Left ventricle myocardium inferior (tissue), 1 donor: ENCODE data around the gene NCAN. TPM values are rescaled to one million over a fixed set of nuclear protein-coding genes. Genes with fewer than 3 reads are reported as not detected.

Experiments
- DNase-seq: peaks from one replicate; pipeline ENCODE4 v3.0.0-alpha.2; 2020
- H3K27ac ChIP-seq: fragments of 200-600 bp; replicated peaks from 2 replicates; pipeline ENCODE4 v1.8.0; 2021
- H3K27me3 ChIP-seq: fragments of 200-600 bp; 2 replicates; pipeline ENCODE4 v1.8.0; 2021; ENCODE audit warnings: low read depth
- H3K36me3 ChIP-seq: fragments of 200-600 bp; 2 replicates; pipeline ENCODE4 v1.8.0; 2021
- H3K4me1 ChIP-seq: fragments of 200-600 bp; 2 replicates; pipeline ENCODE4 v1.8.0; 2021
- H3K4me3 ChIP-seq: fragments of 200-600 bp; 2 replicates; pipeline ENCODE4 v1.8.0; 2021; ENCODE audit warnings: mild to moderate bottlenecking, moderate library complexity
- H3K9me3 ChIP-seq: fragments of 200-600 bp; replicated peaks from 2 replicates; pipeline ENCODE4 v1.8.0; 2021
- intact Hi-C: fragments of 100-400 bp; cut with micrococcal nuclease; formaldehyde crosslinking; loops from one replicate; pipeline ENCODE4 v1.11.0; 2022
- total RNA-seq: library from RNA; stranded (reverse); fragmentation: NEBNext Ultra II Directional; extraction: Animal tissue kit (Norgen Biotek cat#: 25700); gene quantifications from one replicate; pipeline ENCODE4 v1.2.1, GENCODE V29; 2021
- TF ChIP-seq, protein P1 (sequence below): fragments of 200-600 bp; IDR thresholded peaks from 2 replicates; pipeline ENCODE4 v1.8.0; 2021; ENCODE audit warnings: antibody characterized with exemption, mild to moderate bottlenecking, borderline replicate concordance
- donor health status: DM: no; HTN: yes; CAD: no; lungs with severe emphysema.

Gene NCAN
- total RNA-seq, 1 donor from 2014 or later = not detected

DNA sequence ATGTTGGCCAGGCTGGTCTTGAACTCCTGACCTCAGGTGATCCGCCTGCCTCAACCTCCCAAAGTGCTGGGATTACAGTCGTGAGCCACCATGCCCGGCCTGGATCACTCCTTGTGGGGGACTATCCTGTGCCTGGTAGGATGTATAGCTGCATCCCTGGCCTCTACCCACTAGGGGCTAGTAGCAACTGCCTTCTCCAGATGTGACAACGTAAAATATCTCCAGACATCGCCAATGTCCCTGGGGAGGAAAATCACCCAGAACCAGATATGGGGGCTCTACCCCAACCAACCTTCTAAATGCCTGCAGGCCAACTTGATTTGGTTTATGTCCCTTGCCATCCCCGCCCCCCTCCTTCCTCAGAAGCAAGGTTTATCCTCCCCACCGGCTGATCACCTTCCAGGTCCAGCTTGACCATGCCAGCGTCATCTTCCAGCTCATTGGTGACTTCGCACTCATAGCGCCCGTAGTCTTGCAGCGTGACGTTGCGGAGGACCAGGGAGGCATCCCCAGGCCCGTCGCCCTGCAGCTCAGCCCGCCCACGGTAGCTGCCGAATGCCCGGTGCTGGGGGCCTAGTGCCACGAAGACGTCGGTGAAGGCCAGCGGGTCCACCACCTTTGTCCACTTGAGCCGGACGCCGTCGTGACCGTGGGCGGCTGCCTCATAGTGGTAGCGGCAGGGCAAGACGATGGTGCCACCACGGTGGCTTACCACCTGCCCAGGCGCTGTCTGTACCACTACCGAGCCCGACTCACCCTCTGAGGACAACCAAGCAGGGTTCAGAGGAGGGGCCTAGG is 48.9 kb downstream of the NCAN start:
- peaks cover 4% of the 10 kb centered on the region for H3K9me3 ChIP-seq
- intact Hi-C loops = no loop called here
- peaks cover 93% of the 10 kb centered on the region for H3K27me3 ChIP-seq
- no peak overlapping the region for H3K4me3 ChIP-seq
- peaks cover 6% of the 10 kb centered on the region for H3K4me1 ChIP-seq
- no peak overlapping the region for H3K27ac ChIP-seq
- no peak for DNase-seq
- no peaks in the 10 kb centered on the region for H3K36me3 ChIP-seq
- TF ChIP-seq, protein P1, sequence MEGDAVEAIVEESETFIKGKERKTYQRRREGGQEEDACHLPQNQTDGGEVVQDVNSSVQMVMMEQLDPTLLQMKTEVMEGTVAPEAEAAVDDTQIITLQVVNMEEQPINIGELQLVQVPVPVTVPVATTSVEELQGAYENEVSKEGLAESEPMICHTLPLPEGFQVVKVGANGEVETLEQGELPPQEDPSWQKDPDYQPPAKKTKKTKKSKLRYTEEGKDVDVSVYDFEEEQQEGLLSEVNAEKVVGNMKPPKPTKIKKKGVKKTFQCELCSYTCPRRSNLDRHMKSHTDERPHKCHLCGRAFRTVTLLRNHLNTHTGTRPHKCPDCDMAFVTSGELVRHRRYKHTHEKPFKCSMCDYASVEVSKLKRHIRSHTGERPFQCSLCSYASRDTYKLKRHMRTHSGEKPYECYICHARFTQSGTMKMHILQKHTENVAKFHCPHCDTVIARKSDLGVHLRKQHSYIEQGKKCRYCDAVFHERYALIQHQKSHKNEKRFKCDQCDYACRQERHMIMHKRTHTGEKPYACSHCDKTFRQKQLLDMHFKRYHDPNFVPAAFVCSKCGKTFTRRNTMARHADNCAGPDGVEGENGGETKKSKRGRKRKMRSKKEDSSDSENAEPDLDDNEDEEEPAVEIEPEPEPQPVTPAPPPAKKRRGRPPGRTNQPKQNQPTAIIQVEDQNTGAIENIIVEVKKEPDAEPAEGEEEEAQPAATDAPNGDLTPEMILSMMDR = no peak

DNA sequence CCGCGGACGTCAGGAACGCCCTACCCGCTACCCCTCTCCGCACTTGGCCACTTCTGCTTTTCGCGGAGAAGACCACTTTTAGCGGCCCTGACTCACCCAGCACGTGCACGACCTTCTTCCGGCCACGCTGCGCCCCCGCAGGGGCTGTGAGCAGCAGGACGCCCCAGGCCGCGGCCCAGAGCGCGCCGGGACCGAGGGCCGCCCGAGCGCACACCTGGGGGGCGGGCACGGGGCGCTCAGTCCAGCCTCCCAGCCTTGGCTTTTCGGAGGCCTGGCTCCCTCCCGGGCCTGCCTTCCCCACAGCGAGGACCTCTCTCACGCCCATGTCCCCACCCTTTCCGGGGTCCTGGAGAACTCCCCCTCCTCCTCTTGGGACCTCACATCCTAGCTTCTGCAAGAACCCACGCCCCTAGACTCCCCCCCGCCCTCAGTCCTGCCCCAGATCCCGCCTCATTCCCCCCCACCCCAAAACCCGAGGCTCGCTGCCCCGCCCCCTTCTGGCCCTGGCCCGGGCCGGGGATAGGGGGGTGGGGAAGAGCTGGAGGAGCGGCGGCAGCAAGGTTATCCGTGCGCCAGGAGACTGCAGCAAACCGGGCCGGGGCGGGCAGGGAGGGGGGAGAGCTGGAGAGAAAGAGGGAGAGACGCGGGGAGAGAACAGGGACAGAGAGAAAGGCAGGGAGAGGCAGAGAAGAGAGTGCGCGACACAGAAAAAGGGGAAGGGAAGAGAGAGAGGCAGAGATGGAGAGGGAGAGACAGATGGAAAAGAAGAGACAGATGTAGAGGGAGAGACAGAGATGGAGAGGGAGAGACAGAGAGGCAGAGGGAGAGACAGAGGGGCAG is 49.8 kb downstream of the NCAN start:
- Histone ChIP-seq H3K4me3 (peak overlapping the region; percentile 35), H3K27ac (no peak overlapping the region), H3K36me3 (no peaks in the 10 kb centered on the region), H3K4me1 (peaks cover 6% of the 10 kb centered on the region), H3K9me3 (peaks cover 4% of the 10 kb centered on the region), H3K27me3 (peaks cover 83% of the 10 kb centered on the region)
- intact Hi-C loops = no loop called here
- TF ChIP-seq, protein P1 = no peak
- no peak for DNase-seq

DNA sequence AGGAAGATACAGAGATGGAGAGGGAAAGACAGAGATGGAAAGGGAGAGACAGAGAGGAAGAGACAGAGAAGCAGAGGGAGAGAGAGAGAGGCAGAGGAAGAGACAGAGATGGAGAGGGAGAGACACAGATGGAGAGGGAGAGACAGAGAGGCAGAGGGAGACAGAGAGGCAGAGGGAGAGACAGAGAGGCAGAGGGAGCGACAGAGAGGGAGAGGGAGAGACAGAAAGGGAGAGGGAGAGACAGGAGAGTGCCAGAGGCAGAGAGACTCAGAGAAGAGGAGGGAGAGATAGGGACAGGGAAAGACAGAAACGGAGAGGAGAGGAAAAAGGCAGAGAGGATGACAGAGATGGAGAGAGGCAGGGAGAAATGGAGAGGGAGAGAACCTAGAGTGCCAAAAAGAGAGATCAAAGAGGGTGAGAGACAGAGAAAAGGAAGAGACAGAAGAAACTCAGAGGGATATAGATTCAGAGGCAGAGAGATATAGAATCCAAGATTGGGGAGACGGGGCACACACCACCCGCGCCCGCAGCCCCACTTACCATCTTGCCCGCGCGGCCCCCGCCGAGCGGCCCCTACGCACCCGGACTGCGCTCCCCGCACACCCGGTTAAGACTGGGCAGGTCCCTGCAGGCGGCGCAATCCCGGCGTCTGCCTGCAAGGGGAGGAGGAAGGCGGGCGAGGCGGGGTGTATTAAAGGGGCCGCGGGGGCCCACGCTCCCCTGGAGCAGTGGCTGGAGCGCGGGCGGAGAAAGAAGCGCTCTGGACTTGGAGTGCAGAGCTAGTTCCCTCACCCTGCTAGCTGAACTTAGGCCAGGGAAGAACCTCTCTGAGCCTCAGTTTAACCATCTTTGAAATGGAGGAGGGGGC is 50.7 kb downstream of the NCAN start:
- H3K4me1 ChIP-seq = peaks cover 6% of the 10 kb centered on the region
- DNase-seq = no peak
- H3K36me3 ChIP-seq = no peaks in the 10 kb centered on the region
- TF ChIP-seq, protein P1 = no peak
- no peak overlapping the region for H3K27ac ChIP-seq
- H3K9me3 ChIP-seq = peaks cover 4% of the 10 kb centered on the region
- intact Hi-C loops = no loop called here
- no peak overlapping the region for H3K4me3 ChIP-seq
- H3K27me3 ChIP-seq = peaks cover 75% of the 10 kb centered on the region

DNA sequence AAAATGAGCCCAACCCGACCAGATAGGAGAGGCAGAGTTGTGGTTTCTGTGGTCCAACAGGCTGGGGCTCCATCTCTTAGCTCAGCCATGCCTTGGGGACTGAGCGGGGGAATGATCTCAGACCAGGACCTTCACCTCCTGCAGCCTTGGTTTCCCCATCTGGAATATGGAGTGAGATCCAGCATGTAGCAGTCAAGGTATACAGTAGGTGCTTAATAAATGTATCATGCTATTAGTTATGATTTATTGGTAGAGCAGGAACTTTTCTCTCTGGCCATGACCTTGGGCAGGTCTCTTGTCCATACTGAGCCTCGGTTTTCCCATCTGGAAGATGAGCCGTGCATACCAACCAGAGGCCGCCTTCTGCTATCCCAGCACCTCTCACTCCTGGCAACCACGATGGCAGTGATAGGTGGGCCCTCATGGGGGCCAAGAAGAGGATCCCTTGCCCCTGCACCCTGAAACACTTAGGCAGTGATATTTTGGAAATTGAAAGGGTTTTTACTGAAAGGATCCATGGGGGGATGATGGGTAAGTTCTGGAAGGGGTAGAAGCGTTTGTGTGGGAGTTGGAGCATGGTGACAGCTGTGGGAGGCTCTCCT is 52.2 kb downstream of the NCAN start:
- intact Hi-C loops = no loop called here
- H3K4me3 ChIP-seq = no peak overlapping the region
- no peak for DNase-seq
- no peaks in the 10 kb centered on the region for H3K36me3 ChIP-seq
- peaks cover 4% of the 10 kb centered on the region for H3K9me3 ChIP-seq
- TF ChIP-seq, protein P1 = no peak
- peaks cover 6% of the 10 kb centered on the region for H3K4me1 ChIP-seq
- no peak overlapping the region for H3K27ac ChIP-seq
- H3K27me3 ChIP-seq = peaks cover 59% of the 10 kb centered on the region

DNA sequence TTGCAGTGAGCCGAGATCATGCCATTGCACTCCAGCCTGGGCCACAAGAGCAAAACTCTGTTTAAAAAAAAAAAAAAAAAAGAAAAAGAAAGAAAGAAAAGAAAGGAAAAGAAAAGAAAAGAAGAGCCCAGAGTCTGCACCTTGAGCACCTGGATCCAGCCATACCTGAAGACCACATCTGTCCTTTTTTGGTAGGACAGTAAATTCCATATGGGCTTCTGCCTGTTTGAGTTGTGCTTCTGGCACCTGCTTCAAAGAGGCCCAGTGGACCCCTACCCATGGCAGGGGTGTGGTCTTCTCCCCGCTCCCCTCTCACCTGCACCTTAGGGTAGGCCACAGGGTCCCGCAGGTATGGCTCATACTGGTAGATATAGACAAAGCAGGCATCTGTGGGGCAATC is 55.5 kb downstream of the NCAN start:
- no peak for DNase-seq
- Histone ChIP-seq H3K36me3 (no peaks in the 10 kb centered on the region), H3K9me3 (no peaks in the 10 kb centered on the region), H3K4me1 (no peaks in the 10 kb centered on the region), H3K4me3 (no peak overlapping the region), H3K27me3 (peaks cover 26% of the 10 kb centered on the region), H3K27ac (no peak overlapping the region)
- intact Hi-C loops = no loop called here
- TF ChIP-seq, protein P1 = no peak
